ENCODE measurements around the gene ANKRD63.

Gene ANKRD63

GRCh38 chr15:40253167-40253790 is 29.6 kb downstream of the ANKRD63 start:
- H3K36me3 ChIP-seq (ENCODE audit: insufficient read depth, insufficient read length, low read length), result no peaks in the 10 kb centered on the region
- no peak for DNase-seq (ENCODE audit: low read depth, low spot score)
- H3K4me3 ChIP-seq (ENCODE audit: insufficient read length, low read depth), result peak overlapping the region; percentile 49

GRCh38 chr15:40252438-40253166 is 30.3 kb downstream of the ANKRD63 start:
- Histone ChIP-seq H3K9me3 (ENCODE audit: insufficient read depth, low read length) (no peaks in the 10 kb centered on the region), H3K27me3 (ENCODE audit: insufficient read depth, insufficient read length) (peaks cover 56% of the 10 kb centered on the region), H3K9ac (ENCODE audit: insufficient read length, low read depth) (peak overlapping the region; percentile 66), H3K4me1 (ENCODE audit: insufficient read depth, insufficient read length) (peaks cover 11% of the 10 kb centered on the region), H3K36me3 (ENCODE audit: insufficient read depth, insufficient read length, low read length) (no peaks in the 10 kb centered on the region), H3K4me3 (ENCODE audit: insufficient read length, low read depth) (peak overlapping the region; percentile 49)
- TF ChIP-seq YY1 (IDR thresholded peaks at IDR 0.05; ENCODE audit: insufficient read depth, insufficient read length), result no peak
- TF ChIP-seq SUZ12 (IDR thresholded peaks at IDR 0.05; ENCODE audit: extremely low read depth, insufficient read depth, insufficient read length), result no peak
- no peak for TF ChIP-seq ZNF274 (IDR thresholded peaks at IDR 0.05; ENCODE audit: low read depth, low read length)
- DNase-seq (ENCODE audit: low read depth, low spot score), result no peak

More at GRCh38 chr15:40253167-40253790, 29.6 kb downstream of the ANKRD63 start:
- TF ChIP-seq ZNF274 (IDR thresholded peaks at IDR 0.05; ENCODE audit: low read depth, low read length), result no peak
- no peak for TF ChIP-seq SUZ12 (IDR thresholded peaks at IDR 0.05; ENCODE audit: extremely low read depth, insufficient read depth, insufficient read length)
- no peak for TF ChIP-seq YY1 (IDR thresholded peaks at IDR 0.05; ENCODE audit: insufficient read depth, insufficient read length)
- H3K4me1 ChIP-seq (ENCODE audit: insufficient read depth, insufficient read length), result peaks cover 13% of the 10 kb centered on the region
- peaks cover 56% of the 10 kb centered on the region for H3K27me3 ChIP-seq (ENCODE audit: insufficient read depth, insufficient read length)
- peak overlapping the region; percentile 66 for H3K9ac ChIP-seq (ENCODE audit: insufficient read length, low read depth)
- H3K9me3 ChIP-seq (ENCODE audit: insufficient read depth, low read length), result no peaks in the 10 kb centered on the region

- H3K36me3 ChIP-seq (ENCODE audit: insufficient read depth, insufficient read length, low read length), result no peaks in the 10 kb centered on the region
- H3K9ac ChIP-seq (ENCODE audit: insufficient read length, low read depth), result peak overlapping the region; percentile 66
- H3K27me3 ChIP-seq (ENCODE audit: insufficient read depth, insufficient read length), result peaks cover 56% of the 10 kb centered on the region
- H3K9me3 ChIP-seq (ENCODE audit: insufficient read depth, low read length), result no peaks in the 10 kb centered on the region
- TF ChIP-seq SUZ12 (IDR thresholded peaks at IDR 0.05; ENCODE audit: extremely low read depth, insufficient read depth, insufficient read length) (no peak), YY1 (IDR thresholded peaks at IDR 0.05; ENCODE audit: insufficient read depth, insufficient read length) (no peak), ZNF274 (IDR thresholded peaks at IDR 0.05; ENCODE audit: low read depth, low read length) (no peak)
- peak overlapping the region; percentile 49 for H3K4me3 ChIP-seq (ENCODE audit: insufficient read length, low read depth)
- H3K4me1 ChIP-seq (ENCODE audit: insufficient read depth, insufficient read length), result peaks cover 8% of the 10 kb centered on the region
- DNase-seq (ENCODE audit: low read depth, low spot score), result no peak
Observed at GRCh38 chr15:40252141-40252437, 30.8 kb downstream of the ANKRD63 start.

- TF ChIP-seq SUZ12 (IDR thresholded peaks at IDR 0.05; ENCODE audit: extremely low read depth, insufficient read depth, insufficient read length), result no peak
- no peak for TF ChIP-seq YY1 (IDR thresholded peaks at IDR 0.05; ENCODE audit: insufficient read depth, insufficient read length)
- no peak for TF ChIP-seq ZNF274 (IDR thresholded peaks at IDR 0.05; ENCODE audit: low read depth, low read length)
- Histone ChIP-seq H3K27me3 (ENCODE audit: insufficient read depth, insufficient read length) (peaks cover 59% of the 10 kb centered on the region), H3K4me3 (ENCODE audit: insufficient read length, low read depth) (no peak overlapping the region), H3K36me3 (ENCODE audit: insufficient read depth, insufficient read length, low read length) (no peaks in the 10 kb centered on the region), H3K9me3 (ENCODE audit: insufficient read depth, low read length) (no peaks in the 10 kb centered on the region), H3K4me1 (ENCODE audit: insufficient read depth, insufficient read length) (peaks cover 6% of the 10 kb centered on the region), H3K9ac (ENCODE audit: insufficient read length, low read depth) (no peak overlapping the region)
- no peak for DNase-seq (ENCODE audit: low read depth, low spot score)
Observed at GRCh38 chr15:40251486-40252140, 31.3 kb downstream of the ANKRD63 start.

- peaks cover 6% of the 10 kb centered on the region for H3K4me1 ChIP-seq (ENCODE audit: insufficient read depth, insufficient read length)
- TF ChIP-seq ZNF274 (IDR thresholded peaks at IDR 0.05; ENCODE audit: low read depth, low read length), result no peak
- TF ChIP-seq SUZ12 (IDR thresholded peaks at IDR 0.05; ENCODE audit: extremely low read depth, insufficient read depth, insufficient read length), result no peak
- no peak for TF ChIP-seq YY1 (IDR thresholded peaks at IDR 0.05; ENCODE audit: insufficient read depth, insufficient read length)
- H3K9ac ChIP-seq (ENCODE audit: insufficient read length, low read depth), result no peak overlapping the region
- no peak overlapping the region for H3K4me3 ChIP-seq (ENCODE audit: insufficient read length, low read depth)
- no peaks in the 10 kb centered on the region for H3K36me3 ChIP-seq (ENCODE audit: insufficient read depth, insufficient read length, low read length)
- no peak for DNase-seq (ENCODE audit: low read depth, low spot score)
- H3K9me3 ChIP-seq (ENCODE audit: insufficient read depth, low read length), result no peaks in the 10 kb centered on the region
- H3K27me3 ChIP-seq (ENCODE audit: insufficient read depth, insufficient read length), result peaks cover 59% of the 10 kb centered on the region
Observed at GRCh38 chr15:40250771-40251483, 31.9 kb downstream of the ANKRD63 start.

GRCh38 chr15:40250304-40250656 is 32.6 kb downstream of the ANKRD63 start:
- DNase-seq (ENCODE audit: low read depth, low spot score), result no peak
- TF ChIP-seq YY1 (IDR thresholded peaks at IDR 0.05; ENCODE audit: insufficient read depth, insufficient read length), result no peak
- TF ChIP-seq SUZ12 (IDR thresholded peaks at IDR 0.05; ENCODE audit: extremely low read depth, insufficient read depth, insufficient read length), result no peak
- TF ChIP-seq ZNF274 (IDR thresholded peaks at IDR 0.05; ENCODE audit: low read depth, low read length), result no peak
- Histone ChIP-seq H3K36me3 (ENCODE audit: insufficient read depth, insufficient read length, low read length) (no peaks in the 10 kb centered on the region), H3K9ac (ENCODE audit: insufficient read length, low read depth) (no peak overlapping the region), H3K4me3 (ENCODE audit: insufficient read length, low read depth) (no peak overlapping the region), H3K27me3 (ENCODE audit: insufficient read depth, insufficient read length) (peaks cover 57% of the 10 kb centered on the region), H3K9me3 (ENCODE audit: insufficient read depth, low read length) (no peaks in the 10 kb centered on the region), H3K4me1 (ENCODE audit: insufficient read depth, insufficient read length) (peaks cover 6% of the 10 kb centered on the region)

Measured in NT2/D1 (cell line).